ENCODE measurements around the gene EFHC1.
A peak's percentile ranks its signal among the peaks of the same experiment; 100 is the strongest.

EFHC1 gene

DNA sequence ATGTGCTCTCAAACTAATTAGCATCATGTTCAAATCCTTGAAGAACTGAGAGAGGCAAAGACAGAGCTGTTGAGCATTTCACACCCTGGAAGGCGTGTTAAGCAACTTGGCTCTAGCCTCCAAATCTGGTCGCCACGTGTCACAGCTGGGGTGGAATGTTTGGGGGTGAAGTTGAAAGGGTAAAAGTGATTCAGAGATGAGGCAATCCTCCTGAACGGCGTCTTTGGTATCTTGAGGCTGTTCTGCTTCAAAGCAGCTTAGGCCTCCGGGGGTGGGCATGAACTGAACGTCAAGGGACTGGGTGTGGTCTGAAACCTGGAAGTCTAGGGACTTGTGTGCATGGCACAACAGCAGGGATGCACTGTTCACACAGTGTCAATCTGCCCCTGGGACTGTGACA is 94.4 kb downstream of the EFHC1 start:
- Histone ChIP-seq H3K36me3 (ENCODE audit: control insufficient read depth in 1 of 2, insufficient read depth in 2 of 2, low read length in 2 of 2) (peaks cover 0 to 35% of the 10 kb centered on the region in 2 donors), H3K9ac (ENCODE audit: low read depth in 1 of 2, low read length in 2 of 2) (no peak overlapping the region), H3K4me1 (ENCODE audit: control insufficient read depth in 1 of 2, insufficient read depth in 2 of 2, low read length in 2 of 2) (peaks cover 17 to 22% of the 10 kb centered on the region in 2 donors), H3K27ac (ENCODE audit: low read depth, low read length) (no peak overlapping the region), H3K4me3 (ENCODE audit: low read depth in 1 of 2, low read length in 2 of 2) (no peak overlapping the region), H3K9me3 (ENCODE audit: control insufficient read depth in 1 of 2, low read length in 2 of 2) (no peaks in the 10 kb centered on the region), H3K27me3 (ENCODE audit: control insufficient read depth in 1 of 2, insufficient read depth in 2 of 2, low read length in 2 of 2) (no peaks in the 10 kb centered on the region)

DNA sequence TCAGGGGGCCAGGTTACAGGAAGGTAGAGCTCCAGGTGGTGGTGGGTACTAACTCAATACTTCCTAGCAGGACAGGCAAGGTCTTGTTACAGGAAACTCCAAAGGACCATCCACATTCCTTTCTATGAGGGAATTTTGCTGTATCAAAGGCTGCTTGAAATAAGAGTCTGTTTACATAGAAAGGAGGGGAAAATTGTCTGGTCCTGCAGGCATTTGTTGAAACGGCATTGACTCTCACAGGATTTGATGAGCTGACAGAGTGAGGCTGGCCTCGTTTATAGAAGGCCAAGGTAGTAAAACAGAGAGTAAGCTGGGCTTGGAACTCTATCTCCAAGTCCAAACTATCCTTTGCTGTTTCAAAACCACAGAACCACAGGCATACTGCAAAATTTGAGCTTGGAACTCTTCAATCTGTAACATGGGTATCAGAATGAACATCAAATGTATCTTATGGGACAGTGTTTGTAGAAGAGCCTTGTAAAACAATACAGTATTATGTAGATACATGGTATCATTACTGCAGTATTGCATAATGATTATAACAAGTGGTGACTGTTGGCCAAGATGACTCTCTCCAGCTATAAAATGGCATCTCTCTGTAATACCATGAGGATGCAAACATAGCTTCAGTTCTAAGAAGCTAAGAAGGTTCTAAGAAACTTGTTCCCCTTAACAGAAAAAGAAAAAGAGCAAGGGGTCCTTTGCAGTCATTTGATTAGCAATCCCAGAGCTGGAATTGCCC is 95.2 kb downstream of the EFHC1 start:
- Histone ChIP-seq H3K36me3 (ENCODE audit: control insufficient read depth in 1 of 2, insufficient read depth in 2 of 2, low read length in 2 of 2) (peaks cover 0 to 26% of the 10 kb centered on the region in 2 donors), H3K4me3 (ENCODE audit: low read depth in 1 of 2, low read length in 2 of 2) (no peak overlapping the region), H3K4me1 (ENCODE audit: control insufficient read depth in 1 of 2, insufficient read depth in 2 of 2, low read length in 2 of 2) (peaks cover 17 to 22% of the 10 kb centered on the region in 2 donors), H3K27ac (ENCODE audit: low read depth, low read length) (no peak overlapping the region), H3K27me3 (ENCODE audit: control insufficient read depth in 1 of 2, insufficient read depth in 2 of 2, low read length in 2 of 2) (no peaks in the 10 kb centered on the region), H3K9ac (ENCODE audit: low read depth in 1 of 2, low read length in 2 of 2) (no peak overlapping the region), H3K9me3 (ENCODE audit: control insufficient read depth in 1 of 2, low read length in 2 of 2) (no peaks in the 10 kb centered on the region)

DNA sequence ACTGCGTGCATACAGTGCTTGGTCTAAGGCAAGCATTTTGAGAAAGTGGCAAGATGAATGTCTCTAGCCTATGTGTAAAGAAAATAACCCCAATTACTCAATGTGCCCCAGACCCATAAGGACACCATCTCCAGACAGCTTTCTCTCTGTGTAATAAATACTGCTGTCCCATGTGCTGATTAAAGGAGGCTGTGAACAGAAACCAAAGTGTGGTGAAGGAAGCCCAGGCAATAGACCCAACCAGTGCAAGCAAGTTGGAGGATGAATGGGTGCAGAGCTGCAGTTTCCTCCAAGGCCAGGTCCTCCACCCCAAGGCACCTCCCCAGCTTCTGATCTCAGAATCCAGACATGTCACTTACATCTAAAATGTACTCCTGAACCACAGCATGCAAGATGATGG is 96.1 kb downstream of the EFHC1 start:
- Histone ChIP-seq H3K36me3 (ENCODE audit: control insufficient read depth in 1 of 2, insufficient read depth in 2 of 2, low read length in 2 of 2) (peaks cover 0 to 21% of the 10 kb centered on the region in 2 donors), H3K4me1 (ENCODE audit: control insufficient read depth in 1 of 2, insufficient read depth in 2 of 2, low read length in 2 of 2) (peaks cover 17 to 22% of the 10 kb centered on the region in 2 donors), H3K9me3 (ENCODE audit: control insufficient read depth in 1 of 2, low read length in 2 of 2) (no peaks in the 10 kb centered on the region), H3K27me3 (ENCODE audit: control insufficient read depth in 1 of 2, insufficient read depth in 2 of 2, low read length in 2 of 2) (no peaks in the 10 kb centered on the region), H3K27ac (ENCODE audit: low read depth, low read length) (no peak overlapping the region), H3K4me3 (ENCODE audit: low read depth in 1 of 2, low read length in 2 of 2) (no peak overlapping the region), H3K9ac (ENCODE audit: low read depth in 1 of 2, low read length in 2 of 2) (no peak overlapping the region)

DNA sequence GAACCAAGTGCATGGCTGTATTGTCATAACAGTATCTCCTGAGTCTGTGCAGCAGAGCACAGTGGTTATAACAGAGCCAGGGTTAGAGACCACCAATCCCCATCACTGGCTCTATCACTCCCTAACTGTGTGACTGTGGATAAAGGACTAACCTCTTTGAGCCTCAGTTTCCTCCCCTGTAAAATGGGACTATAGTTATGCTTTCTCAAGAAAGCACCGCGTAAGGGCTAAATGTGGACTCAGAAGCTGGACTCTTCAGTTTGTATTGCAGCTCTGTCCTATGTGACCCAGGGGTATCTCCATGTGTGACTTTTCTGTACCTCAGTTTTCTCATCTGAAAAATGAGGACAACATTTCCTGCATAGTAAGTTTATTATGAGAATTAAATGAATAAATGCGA is 96.8 kb downstream of the EFHC1 start:
- Histone ChIP-seq H3K36me3 (ENCODE audit: control insufficient read depth in 1 of 2, insufficient read depth in 2 of 2, low read length in 2 of 2) (peaks cover 0 to 15% of the 10 kb centered on the region in 2 donors), H3K4me3 (ENCODE audit: low read depth in 1 of 2, low read length in 2 of 2) (no peak overlapping the region), H3K4me1 (ENCODE audit: control insufficient read depth in 1 of 2, insufficient read depth in 2 of 2, low read length in 2 of 2) (peaks cover 14 to 22% of the 10 kb centered on the region in 2 donors), H3K9ac (ENCODE audit: low read depth in 1 of 2, low read length in 2 of 2) (no peak overlapping the region), H3K27me3 (ENCODE audit: control insufficient read depth in 1 of 2, insufficient read depth in 2 of 2, low read length in 2 of 2) (no peaks in the 10 kb centered on the region), H3K27ac (ENCODE audit: low read depth, low read length) (no peak overlapping the region), H3K9me3 (ENCODE audit: control insufficient read depth in 1 of 2, low read length in 2 of 2) (no peaks in the 10 kb centered on the region)

DNA sequence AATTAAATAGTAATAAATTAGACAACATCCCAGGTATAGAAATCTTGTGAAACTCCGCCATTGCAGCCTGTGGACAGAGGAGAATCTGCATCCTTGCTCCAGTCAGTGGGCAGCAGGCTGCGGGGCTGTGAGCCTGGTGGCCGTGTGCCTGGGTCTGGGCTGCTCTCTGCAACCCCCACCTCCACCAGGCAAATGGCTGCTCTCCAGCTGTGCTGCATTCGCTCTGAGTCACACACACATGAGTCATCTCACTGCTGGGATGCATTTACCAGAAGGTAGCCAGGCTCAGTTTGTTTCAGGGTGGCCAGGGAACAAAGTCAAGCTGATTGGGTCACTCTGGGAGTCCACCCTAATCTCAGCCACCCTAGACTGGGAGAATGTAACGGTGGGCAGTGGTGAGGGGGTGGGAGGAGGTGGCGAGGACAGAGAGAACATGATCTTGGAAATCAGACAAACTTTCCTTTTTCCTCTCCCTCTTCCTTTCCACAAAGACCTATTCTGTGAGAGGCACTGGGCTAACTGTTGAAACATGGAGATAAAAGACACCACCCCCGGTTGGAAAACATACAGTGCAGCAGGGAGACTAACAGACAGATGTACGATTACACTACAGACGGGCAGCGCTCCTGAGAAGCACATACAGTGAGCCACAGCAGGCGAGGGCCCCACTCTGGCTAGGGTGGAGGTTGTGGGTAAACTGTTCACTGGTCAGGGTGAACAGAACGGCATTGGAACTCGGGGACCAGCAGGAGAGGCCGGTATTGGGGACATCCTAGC is 97.5 kb downstream of the EFHC1 start:
- peak overlapping the region; percentile 76 for H3K27ac ChIP-seq (ENCODE audit: low read depth, low read length)
- peak overlapping the region; percentile 11 to 45 for H3K9ac ChIP-seq (ENCODE audit: low read depth in 1 of 2, low read length in 2 of 2)
- H3K27me3 ChIP-seq (ENCODE audit: control insufficient read depth in 1 of 2, insufficient read depth in 2 of 2, low read length in 2 of 2), result no peaks in the 10 kb centered on the region
- H3K36me3 ChIP-seq (ENCODE audit: control insufficient read depth in 1 of 2, insufficient read depth in 2 of 2, low read length in 2 of 2), result peaks cover 0 to 15% of the 10 kb centered on the region in 2 donors
- H3K4me1 ChIP-seq (ENCODE audit: control insufficient read depth in 1 of 2, insufficient read depth in 2 of 2, low read length in 2 of 2), result peaks cover 19 to 28% of the 10 kb centered on the region in 2 donors
- H3K9me3 ChIP-seq (ENCODE audit: control insufficient read depth in 1 of 2, low read length in 2 of 2), result no peaks in the 10 kb centered on the region
- no peak overlapping the region for H3K4me3 ChIP-seq (ENCODE audit: low read depth in 1 of 2, low read length in 2 of 2)

DNA sequence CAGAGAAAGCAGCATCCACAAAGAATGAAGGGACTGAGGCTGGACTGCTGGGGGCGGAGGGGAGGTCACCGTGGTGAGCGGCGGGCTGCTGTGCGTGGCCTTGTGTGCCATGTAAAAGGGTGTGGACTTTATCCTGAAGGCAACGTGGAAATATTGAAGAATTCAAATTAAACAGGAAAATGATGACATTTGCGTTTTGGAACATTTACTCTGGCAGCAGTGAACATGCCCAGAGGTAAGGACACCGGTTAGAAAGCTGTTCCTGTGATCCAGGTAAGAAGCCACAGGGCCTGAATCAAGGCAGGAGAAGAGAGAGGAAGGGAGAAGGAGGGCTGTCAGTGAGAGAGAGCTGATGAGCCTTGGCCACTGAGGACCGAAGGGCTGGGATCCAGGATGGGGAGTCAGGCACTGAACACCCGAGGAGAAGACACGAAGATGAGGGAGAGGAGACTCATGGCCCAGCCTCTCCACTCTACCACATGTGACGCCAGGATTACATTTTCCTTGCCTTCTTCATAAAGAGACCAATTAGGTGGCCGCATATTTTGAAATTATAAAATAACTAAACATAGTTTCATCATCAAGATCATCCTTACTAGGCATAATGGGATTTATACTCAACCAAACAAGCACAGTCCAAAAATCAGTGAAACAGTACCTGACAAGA is 98.3 kb downstream of the EFHC1 start:
- Histone ChIP-seq H3K36me3 (ENCODE audit: control insufficient read depth in 1 of 2, insufficient read depth in 2 of 2, low read length in 2 of 2) (peaks cover 0 to 15% of the 10 kb centered on the region in 2 donors), H3K27me3 (ENCODE audit: control insufficient read depth in 1 of 2, insufficient read depth in 2 of 2, low read length in 2 of 2) (no peaks in the 10 kb centered on the region), H3K4me3 (ENCODE audit: low read depth in 1 of 2, low read length in 2 of 2) (no peak overlapping the region), H3K4me1 (ENCODE audit: control insufficient read depth in 1 of 2, insufficient read depth in 2 of 2, low read length in 2 of 2) (peaks cover 22 to 29% of the 10 kb centered on the region in 2 donors), H3K9ac (ENCODE audit: low read depth in 1 of 2, low read length in 2 of 2) (peak overlapping the region; percentile 11 to 45), H3K9me3 (ENCODE audit: control insufficient read depth in 1 of 2, low read length in 2 of 2) (no peaks in the 10 kb centered on the region), H3K27ac (ENCODE audit: low read depth, low read length) (peak overlapping the region; percentile 76)

DNA sequence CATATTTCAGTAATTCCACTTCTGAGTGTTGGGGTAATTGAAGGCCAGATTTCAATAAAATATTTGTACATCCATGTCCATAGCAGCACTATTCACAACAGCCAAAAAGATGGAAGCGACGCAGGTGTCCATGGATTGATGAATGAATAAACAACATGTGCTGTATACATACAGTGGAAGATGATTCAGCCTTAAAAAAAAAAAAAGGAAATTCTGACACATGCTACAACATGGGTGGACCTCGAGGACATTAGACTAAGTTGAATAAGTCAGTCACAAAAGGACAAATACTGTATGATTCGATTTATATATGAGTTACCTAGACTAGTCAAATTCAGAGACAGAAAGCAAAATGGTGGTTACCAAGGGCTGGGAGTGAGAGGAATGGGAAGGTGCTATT is 99.5 kb downstream of the EFHC1 start:
- H3K36me3 ChIP-seq (ENCODE audit: control insufficient read depth in 1 of 2, insufficient read depth in 2 of 2, low read length in 2 of 2), result peaks cover 0 to 10% of the 10 kb centered on the region in 2 donors
- no peak overlapping the region for H3K9ac ChIP-seq (ENCODE audit: low read depth in 1 of 2, low read length in 2 of 2)
- no peaks in the 10 kb centered on the region for H3K9me3 ChIP-seq (ENCODE audit: control insufficient read depth in 1 of 2, low read length in 2 of 2)
- H3K27me3 ChIP-seq (ENCODE audit: control insufficient read depth in 1 of 2, insufficient read depth in 2 of 2, low read length in 2 of 2), result no peaks in the 10 kb centered on the region
- H3K4me1 ChIP-seq (ENCODE audit: control insufficient read depth in 1 of 2, insufficient read depth in 2 of 2, low read length in 2 of 2), result peaks cover 22 to 29% of the 10 kb centered on the region in 2 donors
- no peak overlapping the region for H3K27ac ChIP-seq (ENCODE audit: low read depth, low read length)
- no peak overlapping the region for H3K4me3 ChIP-seq (ENCODE audit: low read depth in 1 of 2, low read length in 2 of 2)

DNA sequence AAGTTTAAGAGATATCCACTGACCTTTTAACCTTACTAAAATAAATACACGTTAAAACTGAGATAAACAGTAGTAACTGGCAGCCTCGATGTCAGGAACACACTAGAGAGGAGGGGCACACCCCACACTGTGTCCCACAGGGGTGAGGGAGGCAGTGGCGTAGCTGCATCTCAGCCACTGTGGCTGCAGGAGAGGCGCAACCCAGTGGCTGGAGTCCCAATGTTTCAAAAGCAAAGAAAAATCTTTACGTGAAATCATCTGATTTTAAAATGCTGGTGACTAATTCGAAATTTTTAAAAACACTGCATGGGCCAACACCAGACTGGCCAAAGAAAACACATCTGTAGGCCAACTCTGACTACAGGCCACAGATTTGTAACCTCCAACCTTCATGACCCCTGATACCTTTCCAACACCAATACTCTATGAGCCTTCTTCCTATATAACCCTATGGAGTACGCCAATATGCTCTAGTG is 102.0 kb downstream of the EFHC1 start:
- no peak overlapping the region for H3K27ac ChIP-seq (ENCODE audit: low read depth, low read length)
- no peaks in the 10 kb centered on the region for H3K9me3 ChIP-seq (ENCODE audit: control insufficient read depth in 1 of 2, low read length in 2 of 2)
- H3K4me3 ChIP-seq (ENCODE audit: low read depth in 1 of 2, low read length in 2 of 2), result no peak overlapping the region
- no peaks in the 10 kb centered on the region for H3K27me3 ChIP-seq (ENCODE audit: control insufficient read depth in 1 of 2, insufficient read depth in 2 of 2, low read length in 2 of 2)
- no peaks in the 10 kb centered on the region for H3K36me3 ChIP-seq (ENCODE audit: control insufficient read depth in 1 of 2, insufficient read depth in 2 of 2, low read length in 2 of 2)
- no peak overlapping the region for H3K9ac ChIP-seq (ENCODE audit: low read depth in 1 of 2, low read length in 2 of 2)
- peaks cover 18 to 21% of the 10 kb centered on the region in 2 donors for H3K4me1 ChIP-seq (ENCODE audit: control insufficient read depth in 1 of 2, insufficient read depth in 2 of 2, low read length in 2 of 2)

DNA sequence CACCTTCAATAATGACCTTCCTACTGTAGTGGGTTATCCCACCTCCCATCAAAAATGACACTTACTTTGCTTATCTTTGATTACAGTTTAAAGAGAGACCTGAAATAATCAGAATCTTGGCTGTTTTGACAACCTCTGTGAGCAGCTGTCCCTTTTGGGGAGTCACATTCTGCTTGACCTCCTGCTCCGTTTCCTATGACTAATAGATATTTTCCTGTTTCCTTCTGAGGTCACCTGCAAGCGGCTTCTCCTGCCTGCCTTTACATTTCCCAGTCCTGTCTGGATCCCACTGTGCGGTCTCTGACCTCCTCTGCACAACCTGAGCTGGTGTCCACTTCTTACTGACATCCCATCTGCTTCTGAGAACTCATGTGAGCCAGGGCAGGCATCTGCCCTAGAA is 102.5 kb downstream of the EFHC1 start:
- Histone ChIP-seq H3K9me3 (ENCODE audit: control insufficient read depth in 1 of 2, low read length in 2 of 2) (no peaks in the 10 kb centered on the region), H3K9ac (ENCODE audit: low read depth in 1 of 2, low read length in 2 of 2) (no peak overlapping the region), H3K4me3 (ENCODE audit: low read depth in 1 of 2, low read length in 2 of 2) (no peak overlapping the region), H3K27ac (ENCODE audit: low read depth, low read length) (no peak overlapping the region), H3K4me1 (ENCODE audit: control insufficient read depth in 1 of 2, insufficient read depth in 2 of 2, low read length in 2 of 2) (peaks cover 14 to 16% of the 10 kb centered on the region in 2 donors), H3K27me3 (ENCODE audit: control insufficient read depth in 1 of 2, insufficient read depth in 2 of 2, low read length in 2 of 2) (no peaks in the 10 kb centered on the region), H3K36me3 (ENCODE audit: control insufficient read depth in 1 of 2, insufficient read depth in 2 of 2, low read length in 2 of 2) (no peaks in the 10 kb centered on the region)

All from duodenal mucosa (tissue), 2 donors.